GM23338 (cell line): ENCODE results near the gene SYT7.

Source experiments
- CREB1 ChIP-seq: fragments of 250-450 bp; sonication (Bioruptor Pico); IDR thresholded peaks from 2 replicates; pipeline ENCODE4 v1.5.0; 2020; ENCODE audit warnings: low read depth, mild to moderate bottlenecking, moderate library complexity
- EZH2 ChIP-seq: fragments of 200-600 bp; sonication (generic); IDR thresholded peaks from one replicate; pipeline ENCODE4 v1.8.0; 2017; ENCODE audit warnings: antibody characterized with exemption, mild to moderate bottlenecking, low read depth; ENCODE audit not compliant: unreplicated experiment
- POLR2AphosphoS5 ChIP-seq: IDR thresholded peaks from 2 replicates; pipeline ENCODE4 v1.6.1; 2016; ENCODE audit warnings: antibody characterized with exemption, low read depth
- TF ChIP-seq, protein P1 (sequence below), 2 experiments: fragments of 200-600 bp in 1 of 2; sonication (generic) in 1 of 2; conservative IDR thresholded peaks; 2 replicates each; pipeline versions ENCODE4 v1.5.1 to v1.6.1; 2016 to 2017; ENCODE audit warnings: antibody characterized with exemption in 2 of 2, low read depth in 2 of 2, mild to moderate bottlenecking in 2 of 2, moderate library complexity in 1 of 2

GRCh38 chr11:61507012-61507768 is 73.7 kb downstream of the SYT7 start:
- TF ChIP-seq POLR2AphosphoS5, result no peak
- TF ChIP-seq, protein P1, sequence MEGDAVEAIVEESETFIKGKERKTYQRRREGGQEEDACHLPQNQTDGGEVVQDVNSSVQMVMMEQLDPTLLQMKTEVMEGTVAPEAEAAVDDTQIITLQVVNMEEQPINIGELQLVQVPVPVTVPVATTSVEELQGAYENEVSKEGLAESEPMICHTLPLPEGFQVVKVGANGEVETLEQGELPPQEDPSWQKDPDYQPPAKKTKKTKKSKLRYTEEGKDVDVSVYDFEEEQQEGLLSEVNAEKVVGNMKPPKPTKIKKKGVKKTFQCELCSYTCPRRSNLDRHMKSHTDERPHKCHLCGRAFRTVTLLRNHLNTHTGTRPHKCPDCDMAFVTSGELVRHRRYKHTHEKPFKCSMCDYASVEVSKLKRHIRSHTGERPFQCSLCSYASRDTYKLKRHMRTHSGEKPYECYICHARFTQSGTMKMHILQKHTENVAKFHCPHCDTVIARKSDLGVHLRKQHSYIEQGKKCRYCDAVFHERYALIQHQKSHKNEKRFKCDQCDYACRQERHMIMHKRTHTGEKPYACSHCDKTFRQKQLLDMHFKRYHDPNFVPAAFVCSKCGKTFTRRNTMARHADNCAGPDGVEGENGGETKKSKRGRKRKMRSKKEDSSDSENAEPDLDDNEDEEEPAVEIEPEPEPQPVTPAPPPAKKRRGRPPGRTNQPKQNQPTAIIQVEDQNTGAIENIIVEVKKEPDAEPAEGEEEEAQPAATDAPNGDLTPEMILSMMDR (conservative IDR thresholded peaks at IDR 0.05; ENCODE audit: low read depth in 2 of 2), result no peak
- no peak for TF ChIP-seq CREB1 (CRISPR knock-in tag)
- TF ChIP-seq EZH2, result no peak
